Measurements from ENCODE around the gene VPS9D1.
"Not testable (repeated sequence)": the region's sequence is repeated elsewhere in the genome, so short reads cannot be mapped to it uniquely, and the experiment has no call there.

DNA sequence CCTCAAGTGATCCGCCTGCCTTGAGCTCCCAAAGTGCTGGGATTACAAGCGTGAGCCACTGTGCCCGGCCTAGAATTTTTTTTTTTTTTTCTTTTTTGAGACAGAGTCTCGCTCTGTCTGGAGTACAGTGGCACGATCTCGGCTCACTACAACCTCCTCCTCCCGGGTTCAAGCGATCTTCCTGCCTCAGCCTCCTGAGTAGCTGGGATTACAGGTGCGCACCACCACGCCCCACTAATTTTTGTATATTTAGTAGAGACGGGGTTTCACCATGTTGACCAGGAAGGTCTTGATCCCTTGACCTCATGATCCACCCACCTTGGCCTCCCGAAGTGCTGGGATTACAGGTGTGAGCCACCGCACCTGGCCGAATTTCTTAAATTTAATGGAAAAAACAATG is 22.0 kb downstream of the VPS9D1 start:
- TF ChIP-seq, protein P1, sequence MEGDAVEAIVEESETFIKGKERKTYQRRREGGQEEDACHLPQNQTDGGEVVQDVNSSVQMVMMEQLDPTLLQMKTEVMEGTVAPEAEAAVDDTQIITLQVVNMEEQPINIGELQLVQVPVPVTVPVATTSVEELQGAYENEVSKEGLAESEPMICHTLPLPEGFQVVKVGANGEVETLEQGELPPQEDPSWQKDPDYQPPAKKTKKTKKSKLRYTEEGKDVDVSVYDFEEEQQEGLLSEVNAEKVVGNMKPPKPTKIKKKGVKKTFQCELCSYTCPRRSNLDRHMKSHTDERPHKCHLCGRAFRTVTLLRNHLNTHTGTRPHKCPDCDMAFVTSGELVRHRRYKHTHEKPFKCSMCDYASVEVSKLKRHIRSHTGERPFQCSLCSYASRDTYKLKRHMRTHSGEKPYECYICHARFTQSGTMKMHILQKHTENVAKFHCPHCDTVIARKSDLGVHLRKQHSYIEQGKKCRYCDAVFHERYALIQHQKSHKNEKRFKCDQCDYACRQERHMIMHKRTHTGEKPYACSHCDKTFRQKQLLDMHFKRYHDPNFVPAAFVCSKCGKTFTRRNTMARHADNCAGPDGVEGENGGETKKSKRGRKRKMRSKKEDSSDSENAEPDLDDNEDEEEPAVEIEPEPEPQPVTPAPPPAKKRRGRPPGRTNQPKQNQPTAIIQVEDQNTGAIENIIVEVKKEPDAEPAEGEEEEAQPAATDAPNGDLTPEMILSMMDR (conservative IDR thresholded peaks at IDR 0.05): not testable (repeated sequence)
- not testable (repeated sequence) for TF ChIP-seq ZFX (IDR thresholded peaks at IDR 0.05)

Measured in C4-2B (cell line).